Colonic mucosa (tissue), 4 donors: ENCODE measurements around the gene NCOA5. TPM values are rescaled to one million over a fixed set of nuclear protein-coding genes. Genes with fewer than 3 reads are reported as not detected.

Source experiments
- DNase-seq: peaks from one replicate; pipeline ENCODE4 v3.0.0-alpha.2; 2020
- H3K27ac ChIP-seq: fragments of 200-600 bp; one replicate; pipeline ENCODE4 v1.8.0; 2021
- H3K27me3 ChIP-seq: fragments of 200-600 bp; one replicate; pipeline ENCODE4 v1.8.0; 2021
- H3K36me3 ChIP-seq: fragments of 200-600 bp; one replicate; pipeline ENCODE4 v1.8.0; 2021
- H3K4me1 ChIP-seq: fragments of 200-600 bp; one replicate; pipeline ENCODE4 v1.8.0; 2021; ENCODE audit warnings: mild to moderate bottlenecking
- H3K4me3 ChIP-seq: fragments of 200-600 bp; one replicate; pipeline ENCODE4 v1.8.0; 2021
- H3K9ac ChIP-seq, 2 donors: one replicate each; pipeline ENCODE4 v1.7.0; 2013; ENCODE audit warnings: control low read depth in 2 of 2, low read depth in 2 of 2, low read length in 2 of 2
- H3K9me3 ChIP-seq: fragments of 200-600 bp; one replicate; pipeline ENCODE4 v1.8.0; 2021
- CTCF ChIP-seq: fragments of 200-600 bp; IDR thresholded peaks from one replicate; pipeline ENCODE4 v1.8.0; 2022; ENCODE audit warnings: antibody characterized with exemption, mild to moderate bottlenecking
- intact Hi-C: fragments of 100-400 bp; cut with DNase I; formaldehyde crosslinking; loops from one replicate; pipeline ENCODE4 v1.14.1; 2022
- total RNA-seq, 2 donors: library from RNA; stranded (reverse); fragmentation: NEBNext Ultra II Directional in 1 of 2; extraction: Animal tissue kit (Norgen Biotek cat#: 25700) in 1 of 2; gene quantifications; one replicate each; pipeline ENCODE4 v1.2.1, GENCODE V29; 2021
- donor health status: healthy.
- donor health status: DM: no; HTN: no; CAD: no.
- donor health status: DM: no; HTN: no; CAD: no.

NCOA5 gene
- total RNA-seq, 2 donors from 2014 or later, result 20.4 to 32.1 TPM

GRCh38 chr20:46128310-46129151 lies 38.8 kb upstream of the NCOA5 start:
- H3K9ac ChIP-seq, result no peak overlapping the region
- no peaks in the 10 kb centered on the region for H3K9me3 ChIP-seq
- no peaks in the 10 kb centered on the region for H3K4me1 ChIP-seq
- no peak overlapping the region for H3K27ac ChIP-seq
- no peak for DNase-seq
- H3K36me3 ChIP-seq, result no peaks in the 10 kb centered on the region
- H3K27me3 ChIP-seq, result no peaks in the 10 kb centered on the region
- no peak overlapping the region for H3K4me3 ChIP-seq
- peak; percentile 32 for TF ChIP-seq CTCF
- intact Hi-C loops, result no loop called here

- Histone ChIP-seq H3K4me3 (no peak overlapping the region), H3K27ac (no peak overlapping the region), H3K9ac (no peak overlapping the region), H3K27me3 (no peaks in the 10 kb centered on the region), H3K36me3 (no peaks in the 10 kb centered on the region), H3K9me3 (no peaks in the 10 kb centered on the region), H3K4me1 (no peaks in the 10 kb centered on the region)
- DNase-seq, result no peak
- TF ChIP-seq CTCF, result no peak
- intact Hi-C loops, result no loop called here
Observed at GRCh38 chr20:46127396-46128010, 37.7 kb upstream of the NCOA5 start.

- intact Hi-C loops, result no loop called here
- H3K27me3 ChIP-seq, result no peaks in the 10 kb centered on the region
- no peak for DNase-seq
- H3K4me3 ChIP-seq, result no peak overlapping the region
- no peak overlapping the region for H3K9ac ChIP-seq
- no peak overlapping the region for H3K27ac ChIP-seq
- H3K4me1 ChIP-seq, result no peaks in the 10 kb centered on the region
- H3K36me3 ChIP-seq, result no peaks in the 10 kb centered on the region
- TF ChIP-seq CTCF, result no peak
- no peaks in the 10 kb centered on the region for H3K9me3 ChIP-seq
Observed at GRCh38 chr20:46126440-46127056, 36.8 kb upstream of the NCOA5 start.

GRCh38 chr20:46123482-46124245 lies 33.9 kb upstream of the NCOA5 start:
- TF ChIP-seq CTCF, result no peak
- Histone ChIP-seq H3K4me3 (no peak overlapping the region), H3K27ac (no peak overlapping the region), H3K36me3 (no peaks in the 10 kb centered on the region), H3K9me3 (no peaks in the 10 kb centered on the region), H3K9ac (no peak overlapping the region), H3K4me1 (no peaks in the 10 kb centered on the region), H3K27me3 (no peaks in the 10 kb centered on the region)
- intact Hi-C loops, result no loop called here
- no peak for DNase-seq
